Islet precursor cell (in vitro differentiated cells): ENCODE measurements around the gene MTTP.

Source experiments
- DNase-seq: peaks from one replicate; pipeline ENCODE4 v3.0.0-alpha.2; 2018

Gene MTTP

GRCh38 chr4:99642725-99643489, 68.3 kb downstream of the MTTP start:
- no peak for DNase-seq

GRCh38 chr4:99644453-99644852, 69.8 kb downstream of the MTTP start:
- no peak for DNase-seq

- DNase-seq, result no peak
Observed at GRCh38 chr4:99645036-99645435, 70.4 kb downstream of the MTTP start.

GRCh38 chr4:99645638-99646037, 71.0 kb downstream of the MTTP start:
- DNase-seq, result no peak

- no peak for DNase-seq
Observed at GRCh38 chr4:99647071-99647470, 72.4 kb downstream of the MTTP start.

- DNase-seq, result no peak
Observed at GRCh38 chr4:99648321-99648720, 73.7 kb downstream of the MTTP start.

- no peak for DNase-seq
Observed at GRCh38 chr4:99649208-99649607, 74.6 kb downstream of the MTTP start.

GRCh38 chr4:99649778-99650177, 75.2 kb downstream of the MTTP start:
- DNase-seq, result no peak

- DNase-seq, result no peak
Observed at GRCh38 chr4:99651016-99651769, 76.6 kb downstream of the MTTP start.

- no peak for DNase-seq
Observed at GRCh38 chr4:99651811-99652485, 77.3 kb downstream of the MTTP start.

- no peak for DNase-seq
Observed at GRCh38 chr4:99652596-99653436, 78.2 kb downstream of the MTTP start.

- DNase-seq, result no peak
Observed at GRCh38 chr4:99653916-99654315, 79.3 kb downstream of the MTTP start.

GRCh38 chr4:99654361-99654761, 79.7 kb downstream of the MTTP start:
- no peak for DNase-seq

- DNase-seq, result no peak
Observed at GRCh38 chr4:99655308-99656081, 80.9 kb downstream of the MTTP start.

- DNase-seq, result no peak
Observed at GRCh38 chr4:99657798-99658197, 83.2 kb downstream of the MTTP start, which contains the start of gene C4orf54. Gene C4orf54 (minus strand): TSS chr4:99657828. CDS start chr4:99654648, 3,180 bp downstream.

- no peak for DNase-seq
Observed at GRCh38 chr4:99658666-99659065, 84.0 kb downstream of the MTTP start.

- no peak for DNase-seq
Observed at GRCh38 chr4:99661907-99662306, 87.3 kb downstream of the MTTP start.

GRCh38 chr4:99664716-99665115, 90.1 kb downstream of the MTTP start:
- DNase-seq, result peak; percentile 52

GRCh38 chr4:99665983-99666382, 91.4 kb downstream of the MTTP start:
- DNase-seq, result no peak

- DNase-seq, result no peak
Observed at GRCh38 chr4:99668472-99668871, 93.8 kb downstream of the MTTP start.

- DNase-seq, result no peak
Observed at GRCh38 chr4:99669084-99669483, 94.5 kb downstream of the MTTP start.
